HUDEP-2 (cell line): ENCODE measurements around the gene ADAM8.
A peak's percentile ranks its signal among the peaks of the same experiment; 100 is the strongest.
"Not testable (repeated sequence)": the region's sequence is repeated elsewhere in the genome, so short reads cannot be mapped to it uniquely, and the experiment has no call there.

Experiments
- DNase-seq, 76 experiments: peaks; one replicate each; lab custom pipeline; 2025; ENCODE audit not compliant: unreplicated experiment in 76 of 76; lab: John Stamatoyannopoulos, UW

The ADAM8 gene

GRCh38 chr10:133236401-133237240, 40.0 kb downstream of the ADAM8 start:
- DNase-seq: no peak

- DNase-seq: no peak
These were observed 40.7 kb downstream of the ADAM8 start for GRCh38 chr10:133235932-133236331.

- no peak for DNase-seq
These were observed 41.3 kb downstream of the ADAM8 start for GRCh38 chr10:133235265-133235855.

GRCh38 chr10:133234796-133235195, 41.9 kb downstream of the ADAM8 start:
- not testable (repeated sequence) for DNase-seq

GRCh38 chr10:133231946-133232574, 44.6 kb downstream of the ADAM8 start:
- DNase-seq: no peak

GRCh38 chr10:133231244-133231945, 45.3 kb downstream of the ADAM8 start:
- DNase-seq: no peak

- DNase-seq: peak in 24 of 76 experiments; percentile 6 to 50 (median 30)
These were observed 46.1 kb downstream of the ADAM8 start for GRCh38 chr10:133230387-133231195.

- DNase-seq: no peak
These were observed 46.7 kb downstream of the ADAM8 start, which contains the start of gene UTF1 for GRCh38 chr10:133230044-133230361. UTF1 (plus strand) TSS chr10:133230217; CDS start chr10:133230289, 72 bp downstream.

- no peak for DNase-seq
These were observed 47.2 kb downstream of the ADAM8 start for GRCh38 chr10:133229265-133230043.

GRCh38 chr10:133227256-133227655, 49.4 kb downstream of the ADAM8 start:
- DNase-seq: no peak

- DNase-seq: peak in 1 of 76 experiments; percentile 10
These were observed 50.3 kb downstream of the ADAM8 start for GRCh38 chr10:133226251-133226808.

- DNase-seq: no peak
These were observed 50.9 kb downstream of the ADAM8 start for GRCh38 chr10:133225707-133226191.

- DNase-seq: peak in 62 of 76 experiments; percentile 7 to 80 (median 48)
These were observed 51.8 kb downstream of the ADAM8 start for GRCh38 chr10:133224756-133225372.

GRCh38 chr10:133224076-133224475, 52.6 kb downstream of the ADAM8 start:
- DNase-seq: no peak

- DNase-seq: not testable (repeated sequence)
These were observed 54.9 kb downstream of the ADAM8 start for GRCh38 chr10:133221756-133222155.

- no peak for DNase-seq
These were observed 55.3 kb downstream of the ADAM8 start for GRCh38 chr10:133221331-133221730.

- no peak for DNase-seq
These were observed 56.9 kb downstream of the ADAM8 start for GRCh38 chr10:133219782-133220181.

GRCh38 chr10:133218891-133219290, 57.8 kb downstream of the ADAM8 start:
- no peak for DNase-seq
